ENCODE measurements around the gene HOGA1.

HOGA1 gene

GRCh38 chr10:97584060-97584797 is at the start of gene HOGA1:
Gene HOGA1, plus strand, starts transcription at chr10:97584389. Its CDS starts 315 bp downstream, at chr10:97584704.
- TF ChIP-seq CTCF (IDR thresholded peaks at IDR 0.05; ENCODE audit: low read length, missing control alignments) = no peak
- peak; percentile 60 for DNase-seq (ENCODE audit: low read depth)
- no peak within 1 kb of the TSS for H3K4me3 ChIP-seq (replicated peaks; ENCODE audit: low read depth, low read length)

- no peak overlapping the region for H3K4me3 ChIP-seq (replicated peaks; ENCODE audit: low read depth, low read length)
- peak; percentile 47 for DNase-seq (ENCODE audit: low read depth)
- peak; percentile 62 for TF ChIP-seq CTCF (IDR thresholded peaks at IDR 0.05; ENCODE audit: low read length, missing control alignments)
These were observed 49.3 kb upstream of the HOGA1 start for GRCh38 chr10:97534746-97535367.

- DNase-seq (ENCODE audit: low read depth) = no peak
- no peak for TF ChIP-seq CTCF (IDR thresholded peaks at IDR 0.05; ENCODE audit: low read length, missing control alignments)
These were observed 46.9 kb upstream of the HOGA1 start for GRCh38 chr10:97537186-97537869.

GRCh38 chr10:97538411-97538810 is 45.8 kb upstream of the HOGA1 start:
- TF ChIP-seq CTCF (IDR thresholded peaks at IDR 0.05; ENCODE audit: low read length, missing control alignments) = no peak
- peak; percentile 38 for DNase-seq (ENCODE audit: low read depth)

More at GRCh38 chr10:97537186-97537869, 46.9 kb upstream of the HOGA1 start:
- H3K4me3 ChIP-seq (replicated peaks; ENCODE audit: low read depth, low read length) = no peak overlapping the region

GRCh38 chr10:97538839-97539238 is 45.4 kb upstream of the HOGA1 start:
- H3K4me3 ChIP-seq (replicated peaks; ENCODE audit: low read depth, low read length) = no peak overlapping the region
- no peak for DNase-seq (ENCODE audit: low read depth)
- TF ChIP-seq CTCF (IDR thresholded peaks at IDR 0.05; ENCODE audit: low read length, missing control alignments) = no peak

More at GRCh38 chr10:97538411-97538810, 45.8 kb upstream of the HOGA1 start:
- H3K4me3 ChIP-seq (replicated peaks; ENCODE audit: low read depth, low read length) = no peak overlapping the region

- no peak overlapping the region for H3K4me3 ChIP-seq (replicated peaks; ENCODE audit: low read depth, low read length)
- DNase-seq (ENCODE audit: low read depth) = peak; percentile 94
- TF ChIP-seq CTCF (IDR thresholded peaks at IDR 0.05; ENCODE audit: low read length, missing control alignments) = peak; percentile 56
These were observed 44.5 kb upstream of the HOGA1 start for GRCh38 chr10:97539523-97540200.

Data from fibroblast of pulmonary artery (primary cell).